Neural cell (in vitro differentiated cells): ENCODE measurements around the gene OR6V1. TPM values are rescaled to one million over a fixed set of nuclear protein-coding genes. Genes with fewer than 3 reads are reported as not detected.

Experiments used
- H2AFZ ChIP-seq: fragments of 200-600, 300-800 bp; sonication (generic), shearing (Covaris generic); 2 replicates; pipeline ENCODE4 v1.6.0; 2014; ENCODE audit warnings: low read depth, mild to moderate bottlenecking, antibody characterized with exemption, low read length, moderate library complexity
- H3F3A ChIP-seq: fragments of 200-600 bp; shearing (Covaris generic); 2 replicates; pipeline ENCODE4 v1.6.1; 2016; ENCODE audit warnings: mild to moderate bottlenecking, moderate library complexity, mixed read lengths, antibody characterized with exemption, low read length; ENCODE audit not compliant: insufficient read depth, poor library complexity, severe bottlenecking
- H3K27ac ChIP-seq: fragments of 200-600, 300-800 bp; sonication (generic), shearing (Covaris generic); 2 replicates; pipeline ENCODE4 v1.5.1; 2014; ENCODE audit warnings: mild to moderate bottlenecking, low read length, moderate library complexity
- H3K27me3 ChIP-seq: fragments of 300-800, 200-600 bp; sonication (generic), shearing (Covaris generic); 2 replicates; pipeline ENCODE4 v1.6.0; 2014; ENCODE audit warnings: mild to moderate bottlenecking, low read depth, low read length, moderate library complexity; ENCODE audit not compliant: insufficient read depth
- H3K36me3 ChIP-seq: fragments of 300-800, 200-600 bp; sonication (generic), shearing (Covaris generic); 2 replicates; pipeline ENCODE4 v1.5.1; 2014; ENCODE audit warnings: mild to moderate bottlenecking, antibody characterized with exemption, low read length, moderate library complexity; ENCODE audit not compliant: insufficient read depth
- H3K4me2 ChIP-seq: fragments of 300-800, 200-600 bp; sonication (generic), shearing (Covaris generic); 2 replicates; pipeline ENCODE4 v1.6.0; 2014; ENCODE audit warnings: mild to moderate bottlenecking, low read length
- H3K4me3 ChIP-seq: fragments of 300-800, 200-600 bp; sonication (generic), shearing (Covaris generic); 2 replicates; pipeline ENCODE4 v1.5.1; 2014; ENCODE audit warnings: mild to moderate bottlenecking, low read length, moderate library complexity
- H3K79me2 ChIP-seq: fragments of 200-600 bp; shearing (Covaris generic); replicated peaks from 2 replicates; pipeline ENCODE4 v1.6.0; 2014; ENCODE audit warnings: mild to moderate bottlenecking, low read length, moderate library complexity; ENCODE audit not compliant: insufficient read depth
- H3K9ac ChIP-seq: fragments of 300-800, 200-600 bp; sonication (generic), shearing (Covaris generic); 2 replicates; pipeline ENCODE4 v1.6.1; 2016; ENCODE audit warnings: mild to moderate bottlenecking, low read length, mixed read lengths
- H3K9me2 ChIP-seq: fragments of 200-600 bp; shearing (Covaris generic); 2 replicates; pipeline ENCODE4 v1.6.1; 2016; ENCODE audit warnings: mild to moderate bottlenecking, low read length, mixed read lengths; ENCODE audit not compliant: insufficient read depth
- H3K9me3 ChIP-seq: fragments of 200-600, 300-800 bp; sonication (generic), shearing (Covaris generic); 2 replicates; pipeline ENCODE4 v1.6.1; 2016; ENCODE audit warnings: mild to moderate bottlenecking, mixed run types, low read length, moderate library complexity, mixed read lengths
- H4K20me1 ChIP-seq: fragments of 200-600 bp; shearing (Covaris generic); 2 replicates; pipeline ENCODE4 v1.6.1; 2016; ENCODE audit warnings: mild to moderate bottlenecking, mixed run types; ENCODE audit not compliant: insufficient read depth
- CTCF ChIP-seq: fragments of 450-650 bp; IDR thresholded peaks from 2 replicates; pipeline ENCODE4 v1.5.1; 2014; ENCODE audit warnings: antibody characterized with exemption, mild to moderate bottlenecking, moderate library complexity; ENCODE audit not compliant: poor library complexity, severe bottlenecking
- EP300 ChIP-seq: fragments of 450-650 bp; conservative IDR thresholded peaks from 2 replicates; pipeline ENCODE4 v1.6.1; 2014; ENCODE audit warnings: antibody characterized with exemption, mild to moderate bottlenecking, moderate library complexity; ENCODE audit not compliant: poor library complexity, severe bottlenecking
- EZH2 ChIP-seq: fragments of 200-600, 300-800 bp; shearing (Covaris generic), sonication (generic); IDR thresholded peaks from 2 replicates; pipeline ENCODE4 v1.6.1; 2014; ENCODE audit warnings: antibody characterized with exemption, low read length, borderline replicate concordance, mild to moderate bottlenecking; ENCODE audit not compliant: insufficient read depth, poor library complexity, severe bottlenecking
- MXI1 ChIP-seq: fragments of 450-650 bp; conservative IDR thresholded peaks from 2 replicates; pipeline ENCODE4 v1.6.1; 2014; ENCODE audit warnings: antibody characterized with exemption, mild to moderate bottlenecking; ENCODE audit not compliant: poor library complexity, severe bottlenecking
- POLR2AphosphoS5 ChIP-seq: IDR thresholded peaks from 2 replicates; pipeline ENCODE4 v1.6.1; 2012
- RAD21 ChIP-seq: fragments of 450-650 bp; conservative IDR thresholded peaks from 2 replicates; pipeline ENCODE4 v1.6.1; 2014; ENCODE audit warnings: antibody characterized with exemption, mild to moderate bottlenecking, moderate library complexity
- REST ChIP-seq: IDR thresholded peaks from 2 replicates; pipeline ENCODE4 v1.6.1; 2012; ENCODE audit warnings: borderline replicate concordance
- SMC3 ChIP-seq: fragments of 450-650 bp; conservative IDR thresholded peaks from 2 replicates; pipeline ENCODE4 v1.6.1; 2014; ENCODE audit warnings: antibody characterized with exemption, mild to moderate bottlenecking, moderate library complexity; ENCODE audit not compliant: poor library complexity
- TAF1 ChIP-seq: IDR thresholded peaks from 2 replicates; pipeline ENCODE4 v1.6.1; 2012; ENCODE audit warnings: low read depth
- polyA plus RNA-seq: library from polyadenylated mRNA; depleted of rRNA; stranded (reverse); fragments of >200 nt; gene quantifications from 2 replicates; pipeline ENCODE4 v1.2.3, GENCODE V29; 2014

The OR6V1 gene
- polyA plus RNA-seq, 1 donor from 2014 or later: not detected

- Histone ChIP-seq H2AFZ (no peak overlapping the region), H3K9ac (no peak overlapping the region), H3K9me3 (no peaks in the 10 kb centered on the region), H3K36me3 (no peaks in the 10 kb centered on the region), H4K20me1 (no peaks in the 10 kb centered on the region), H3K9me2 (no peaks in the 10 kb centered on the region), H3K4me3 (no peak overlapping the region), H3K27me3 (no peaks in the 10 kb centered on the region), H3F3A (no peaks in the 10 kb centered on the region), H3K27ac (no peak overlapping the region), H3K79me2 (no peaks in the 10 kb centered on the region), H3K4me2 (no peak overlapping the region)
- TF ChIP-seq EP300 (no peak), CTCF (no peak), EZH2 (no peak), POLR2AphosphoS5 (no peak), SMC3 (no peak), REST (no peak), TAF1 (no peak), MXI1 (no peak), RAD21 (no peak)
Observed at GRCh38 chr7:143040209-143040715, 11.9 kb upstream of the OR6V1 start.

- TF ChIP-seq CTCF: no peak
- TF ChIP-seq TAF1: no peak
- TF ChIP-seq REST: no peak
- no peak for TF ChIP-seq POLR2AphosphoS5
- no peak for TF ChIP-seq RAD21
- no peak for TF ChIP-seq SMC3
- TF ChIP-seq EP300: no peak
- no peak for TF ChIP-seq MXI1
- no peak for TF ChIP-seq EZH2
- Histone ChIP-seq H3K79me2 (no peaks in the 10 kb centered on the region), H3K9ac (no peak overlapping the region), H3K27ac (no peak overlapping the region), H3K27me3 (no peaks in the 10 kb centered on the region), H3K9me2 (no peaks in the 10 kb centered on the region), H2AFZ (no peak overlapping the region), H3K4me3 (no peak overlapping the region), H4K20me1 (no peaks in the 10 kb centered on the region), H3K9me3 (no peaks in the 10 kb centered on the region), H3F3A (no peaks in the 10 kb centered on the region), H3K4me2 (no peak overlapping the region), H3K36me3 (no peaks in the 10 kb centered on the region)
Observed at GRCh38 chr7:143041346-143041745, 10.8 kb upstream of the OR6V1 start.
